A549 (cell line): ENCODE data around the gene TRABD2A. TPM values are rescaled to one million over a fixed set of nuclear protein-coding genes. Genes with fewer than 3 reads are reported as not detected.
"Not testable (repeated sequence)": the region's sequence is repeated elsewhere in the genome, so short reads cannot be mapped to it uniquely, and the experiment has no call there.

Experiments
- ATAC-seq, 2 experiments: fragments of 200-7000 bp in 1 of 2; fragments of >200 bp in 1 of 2; cut with Nextera tagmentation in 1 of 2; cut with Tn5 transposase in 1 of 2; 3 replicates each; pipeline versions ENCODE4 v1.8.0 to v1.9.1; 2018 to 2020; ENCODE audit warnings: mild to moderate bottlenecking in 1 of 2, moderate library complexity in 1 of 2
- CTCF ChIA-PET: fragments of 300-600 bp; sonication (Branson Sonifier 250); formaldehyde crosslinking; extraction: SDS; loops from one replicate; lab custom pipeline; 2021; ENCODE audit warnings: antibody characterized with exemption, inconsistent platforms; lab: Yijun Ruan, JAX
- POLR2A ChIA-PET: fragments of 350-600 bp; formaldehyde crosslinking; extraction: SDS; loops from one replicate; lab custom pipeline; 2021; ENCODE audit warnings: antibody characterized with exemption, inconsistent platforms; lab: Yijun Ruan, JAX
- DNase-seq, 2 experiments: peaks; one replicate each; pipeline versions ENCODE4 v3.0.0 to v3.0.0-alpha.2; 2011 to 2016; ENCODE audit warnings: low read depth in 1 of 2, low spot score in 1 of 2
- FAIRE-seq: peaks from 2 replicates; lab custom pipeline; 2011; peaks lifted over from hg19 to GRCh38; lab: Jason Lieb, UNC
- H3K27ac ChIP-seq, 2 experiments: fragments of >200 bp; sonication (Bioruptor Twin); formaldehyde crosslinking; 3 replicates each; pipeline ENCODE4 v1.5.1; 2016 to 2017
- H3K4me1 ChIP-seq: fragments of >200 bp; sonication (Bioruptor Twin); formaldehyde crosslinking; 3 replicates; pipeline ENCODE4 v1.6.1; 2016
- H3K4me2 ChIP-seq: fragments of >200 bp; sonication (Bioruptor Twin); formaldehyde crosslinking; 3 replicates; pipeline ENCODE4 v1.6.1; 2016
- H3K4me3 ChIP-seq: fragments of >200 bp; sonication (Bioruptor Twin); formaldehyde crosslinking; 3 replicates; pipeline ENCODE4 v1.5.1; 2016
- H3K9me3 ChIP-seq: fragments of >200 bp; sonication (Bioruptor Twin); formaldehyde crosslinking; 3 replicates; pipeline ENCODE4 v1.6.1; 2016
- CBX8 ChIP-seq: fragments of 200-600 bp; sonication (generic); IDR thresholded peaks from 2 replicates; pipeline ENCODE4 v1.6.1; 2016
- CEBPB ChIP-seq, 2 experiments: fragments of >200 bp in 1 of 2; sonication (Bioruptor Twin) in 1 of 2; formaldehyde crosslinking in 1 of 2; IDR thresholded peaks; 2 replicates each; pipeline ENCODE4 v1.6.1; 2012 to 2016
- CHD4 ChIP-seq: fragments of 200-600 bp; sonication (generic); IDR thresholded peaks from 2 replicates; pipeline ENCODE4 v1.6.1; 2016; ENCODE audit warnings: antibody characterized with exemption, mild to moderate bottlenecking, borderline replicate concordance
- EHMT2 ChIP-seq: fragments of 200-600 bp; sonication (generic); IDR thresholded peaks from 2 replicates; pipeline ENCODE4 v1.6.1; 2016; ENCODE audit warnings: antibody characterized with exemption, low read depth, mild to moderate bottlenecking, moderate library complexity
- FOSB ChIP-seq: fragments of 250-450 bp; sonication (Bioruptor Pico); IDR thresholded peaks from 2 replicates; pipeline ENCODE4 v1.5.0; 2020; ENCODE audit warnings: mild to moderate bottlenecking, moderate library complexity
- FOSL2 ChIP-seq, 2 experiments: fragments of 450-650 bp in 1 of 2; fragments of >200 bp in 1 of 2; sonication (Bioruptor Twin) in 1 of 2; formaldehyde crosslinking; IDR thresholded peaks; 2 replicates each; pipeline versions ENCODE4 v1.5.0 to v1.6.1; 2016 to 2020; ENCODE audit warnings: mild to moderate bottlenecking in 1 of 2, moderate library complexity in 1 of 2
- GATA3 ChIP-seq: IDR thresholded peaks from 2 replicates; pipeline ENCODE4 v1.6.1; 2012; ENCODE audit warnings: borderline replicate concordance
- HDAC2 ChIP-seq: fragments of 200-600 bp; sonication (generic); IDR thresholded peaks from 2 replicates; pipeline ENCODE4 v1.6.1; 2016
- HMGXB4 ChIP-seq: fragments of 250-450 bp; sonication (Bioruptor Pico); IDR thresholded peaks from 2 replicates; pipeline ENCODE4 v1.5.0; 2021; ENCODE audit warnings: mild to moderate bottlenecking, moderate library complexity, borderline replicate concordance
- HOXB5 ChIP-seq: fragments of 250-450 bp; sonication (Bioruptor Pico); IDR thresholded peaks from 2 replicates; pipeline ENCODE4 v1.5.0; 2020; ENCODE audit warnings: mild to moderate bottlenecking, moderate library complexity
- JUN ChIP-seq, 2 experiments: fragments of >200 bp; sonication (Bioruptor Twin); formaldehyde crosslinking; IDR thresholded peaks; 2 replicates in 1 of 2; 3 replicates in 1 of 2; pipeline ENCODE4 v1.6.1; 2016 to 2017
- MAFK ChIP-seq: fragments of 450-650 bp; IDR thresholded peaks from 2 replicates; pipeline ENCODE4 v1.6.1; 2014; ENCODE audit not compliant: partially characterized antibody
- MAX ChIP-seq: IDR thresholded peaks from 2 replicates; pipeline ENCODE4 v1.6.1; 2012
- NPAS2 ChIP-seq: fragments of 250-450 bp; sonication (Bioruptor Pico); IDR thresholded peaks from 2 replicates; pipeline ENCODE4 v1.8.0; 2022; ENCODE audit warnings: mild to moderate bottlenecking, moderate library complexity, borderline replicate concordance
- NR3C1 ChIP-seq: fragments of >200 bp; sonication (Bioruptor Twin); formaldehyde crosslinking; IDR thresholded peaks from 3 replicates; pipeline ENCODE4 v1.6.1; 2017
- POLR2A ChIP-seq: IDR thresholded peaks from 2 replicates; pipeline ENCODE4 v1.6.1; 2012; ENCODE audit warnings: mild to moderate bottlenecking, low read length
- POLR2AphosphoS2 ChIP-seq: conservative IDR thresholded peaks from 2 replicates; pipeline ENCODE4 v1.6.1; 2012; ENCODE audit warnings: low read length, improper control_type of control experiment, inconsistent platforms
- RARB ChIP-seq: fragments of 250-450 bp; sonication (Bioruptor Pico); IDR thresholded peaks from 2 replicates; pipeline ENCODE4 v1.8.0; 2021; ENCODE audit warnings: mild to moderate bottlenecking, moderate library complexity
- RCOR1 ChIP-seq: fragments of 150-350 bp; IDR thresholded peaks from 2 replicates; pipeline ENCODE4 v1.6.1; 2014; ENCODE audit warnings: antibody characterized with exemption, low read length, low read depth
- RNF2 ChIP-seq: fragments of 200-600 bp; sonication (generic); IDR thresholded peaks from 2 replicates; pipeline ENCODE4 v1.6.1; 2016; ENCODE audit warnings: low read depth, mild to moderate bottlenecking, antibody characterized with exemption, moderate library complexity, borderline replicate concordance
- SMC3 ChIP-seq: fragments of >200 bp; sonication (Bioruptor Twin); formaldehyde crosslinking; IDR thresholded peaks from 3 replicates; pipeline ENCODE4 v1.6.1; 2018; ENCODE audit warnings: inconsistent platforms
- SREBF2 ChIP-seq: fragments of 450-650 bp; IDR thresholded peaks from 2 replicates; pipeline ENCODE4 v1.6.1; 2014; ENCODE audit warnings: mild to moderate bottlenecking, moderate library complexity
- TP53 ChIP-seq: fragments of 250-450 bp; sonication (Bioruptor Pico); IDR thresholded peaks from 2 replicates; pipeline ENCODE4 v1.5.0; 2021; ENCODE audit warnings: mild to moderate bottlenecking, moderate library complexity
- ZNF302 ChIP-seq: fragments of 250-450 bp; sonication (Bioruptor Pico); IDR thresholded peaks from 2 replicates; pipeline ENCODE4 v1.9.0; 2021; ENCODE audit warnings: inconsistent platforms, mild to moderate bottlenecking, moderate library complexity
- WGBS: methylation state at CpG from one replicate; pipeline ENCODE4 v1.1.6; 2017; ENCODE audit errors: missing lambda C conversion rate; 5-methylcytosine and 5-hydroxymethylcytosine counted together
- polyA plus RNA-seq, 4 experiments: library from polyadenylated mRNA; depleted of rRNA in 3 of 4; stranded (reverse); fragments of >200 nt; fragmentation: RNase III in 1 of 4; extraction: RNeasy Plus Mini Kit Qiagen cat#74134 plus additional on column Dnase treatment in 1 of 4; gene quantifications; 2 replicates in 3 of 4; 3 replicates in 1 of 4; pipeline ENCODE4 v1.2.3, GENCODE V29; 2011 to 2017

The TRABD2A gene
- polyA plus RNA-seq, 2 of the 4 experiments (the other 2 are of a cell fraction), result 6.1 to 7.1 TPM

- ChIA-PET POLR2A (interaction anchor here (0.8 to 6.7 kb wide), 2 partner anchors 12 to 40 kb away, joined by 3 to 131 read pairs; partner anchors contain the start of gene TMSB10), CTCF (interaction anchor here (0.5 to 11.3 kb wide), 5 partner anchors 7 to 419 kb away, joined by 3 to 178 read pairs (median 5); partner anchors contain the start of gene TMSB10)
- no peak for FAIRE-seq
- TF ChIP-seq FOSL2 (IDR thresholded peaks at IDR 0.05), result no peak
- no peak for TF ChIP-seq FOSL2 (CRISPR knock-in tag; IDR thresholded peaks at IDR 0.05)
- no peak for TF ChIP-seq NPAS2
- no peak for TF ChIP-seq SMC3
- no peak for TF ChIP-seq RARB (CRISPR knock-in tag)
- TF ChIP-seq HOXB5 (CRISPR knock-in tag), result no peak
- TF ChIP-seq NR3C1, result no peak
- TF ChIP-seq CEBPB (IDR thresholded peaks at IDR 0.05), result no peak
- no peak for TF ChIP-seq EHMT2
- no peak for TF ChIP-seq POLR2AphosphoS2
- no peak for TF ChIP-seq POLR2A
- TF ChIP-seq CHD4, result no peak
- TF ChIP-seq CBX8, result no peak
- no peak for TF ChIP-seq RNF2
- TF ChIP-seq MAX, result no peak
- no peak for TF ChIP-seq GATA3
- no peak for TF ChIP-seq FOSB (CRISPR knock-in tag)
- TF ChIP-seq HDAC2, result no peak
- TF ChIP-seq TP53, result no peak
- no peak for TF ChIP-seq ZNF302 (CRISPR knock-in tag)
- Histone ChIP-seq H3K4me1 (peaks cover 19% of the 10 kb centered on the region), H3K27ac (peak overlapping the region; percentile 84 to 96), H3K4me2 (no peak overlapping the region), H3K4me3 (no peak overlapping the region), H3K9me3 (no peaks in the 10 kb centered on the region)
- no peak for DNase-seq
- WGBS, result 83% methylated on average over 2 of the region's 2 CpGs
- ATAC-seq, result no peak
These were observed 37.5 kb upstream of the TRABD2A start for GRCh38 chr2:84918430-84918829.

- not testable (repeated sequence) for H3K4me3 ChIP-seq, FAIRE-seq, H3K4me2 ChIP-seq, H3K9me3 ChIP-seq, DNase-seq, ATAC-seq
- 95% methylated on average over 5 of the region's 5 CpGs for WGBS
- POLR2A ChIA-PET, result interaction anchor here (1.1 to 6.7 kb wide), 2 partner anchors 12 to 13 kb away, joined by 4 to 131 read pairs; partner anchors contain the start of gene TMSB10
- CTCF ChIA-PET, result interaction anchor here (0.8 to 11.3 kb wide), 6 partner anchors 8 to 100 kb away, joined by 3 to 178 read pairs (median 4); partner anchors contain the start of gene TMSB10
- Histone ChIP-seq H3K27ac (peak overlapping the region; percentile 84 to 96; a peak in 5 of 6 replicates), H3K4me1 (peaks cover 18% of the 10 kb centered on the region)
These were observed 36.9 kb upstream of the TRABD2A start for GRCh38 chr2:84917821-84918220.

- POLR2A ChIA-PET, FAIRE-seq: not testable (repeated sequence)
- WGBS, result 96% methylated on average over 24 of the region's 24 CpGs
These were observed 34.8 kb upstream of the TRABD2A start for GRCh38 chr2:84915675-84916074.

GRCh38 chr2:84914334-84914733 is 33.5 kb upstream of the TRABD2A start:
- DNase-seq (no peak), FAIRE-seq (no peak), ATAC-seq (no peak)
- Histone ChIP-seq H3K4me3 (no peak overlapping the region), H3K9me3 (no peaks in the 10 kb centered on the region), H3K27ac (peak overlapping the region in 1 of 2 experiments; percentile 27; a peak in 1 of 6 replicates), H3K4me2 (no peak overlapping the region), H3K4me1 (peaks cover 10% of the 10 kb centered on the region)
- POLR2A ChIA-PET, result interaction anchor here (1.2 kb wide), 1 partner anchor 9 kb away, joined by 4 read pairs; the partner anchor contains the start of gene TMSB10
- 89% methylated on average over 6 of the region's 6 CpGs for WGBS
- CTCF ChIA-PET, result interaction anchor here (7.6 kb wide), 1 partner anchor 12 kb away, joined by 60 read pairs; no protein-coding TSS in a partner anchor
- TF ChIP-seq RCOR1 (no peak), HDAC2 (no peak), HMGXB4 (CRISPR knock-in tag) (no peak), CEBPB (IDR thresholded peaks at IDR 0.05) (no peak), MAFK (no peak), ZNF302 (CRISPR knock-in tag) (no peak), POLR2AphosphoS2 (no peak), SREBF2 (no peak), JUN (IDR thresholded peaks at IDR 0.05) (no peak)
- TF ChIP-seq, all 56 proteins: peak for 0

More at GRCh38 chr2:84915675-84916074, 34.8 kb upstream of the TRABD2A start:
- CTCF ChIA-PET, result interaction anchor here (7.6 to 11.3 kb wide), 2 partner anchors 10 to 11 kb away, joined by 60 to 178 read pairs; partner anchors contain the start of gene TMSB10
- not testable (repeated sequence) for H3K9me3 ChIP-seq, H3K4me3 ChIP-seq, ATAC-seq, H3K4me2 ChIP-seq, DNase-seq
- Histone ChIP-seq H3K27ac (0 out of 6 replicates have a peak overlapping the region, but pooled peaks of 1 of the 2 experiments have one; percentile 12), H3K4me1 (peaks cover 18% of the 10 kb centered on the region)
